GM06990 (cell line): ENCODE measurements around the gene NTRK2.

Experiments
- DNase-seq: peaks from one replicate; pipeline ENCODE4 v3.0.0-alpha.2; 2011; ENCODE audit not compliant: insufficient read length; ENCODE audit errors: extremely low read depth
- H3K27me3 ChIP-seq: replicated peaks from 2 replicates; pipeline ENCODE4 v1.6.0; 2011; ENCODE audit warnings: low read length; ENCODE audit not compliant: control insufficient read depth, insufficient read depth
- H3K36me3 ChIP-seq: 2 replicates; pipeline ENCODE4 v1.5.1; 2011; ENCODE audit warnings: low read length; ENCODE audit not compliant: control insufficient read depth, insufficient read depth
- H3K4me3 ChIP-seq: replicated peaks from 2 replicates; pipeline ENCODE4 v1.5.1; 2011; ENCODE audit warnings: low read depth, mild to moderate bottlenecking, control low read depth, low read length
- CTCF ChIP-seq: IDR thresholded peaks from 2 replicates; pipeline ENCODE4 v1.5.1; 2011; ENCODE audit warnings: low read length, control low read depth, mild to moderate bottlenecking, inconsistent platforms; ENCODE audit not compliant: insufficient read depth, poor library complexity, severe bottlenecking

Gene NTRK2

GRCh38 chr9:84858364-84858763, 188.8 kb downstream of the NTRK2 start:
- no peak for DNase-seq

GRCh38 chr9:84860249-84861115, 191.0 kb downstream of the NTRK2 start:
- Histone ChIP-seq H3K27me3 (no peaks in the 10 kb centered on the region), H3K36me3 (no peaks in the 10 kb centered on the region), H3K4me3 (no peak overlapping the region)
- no peak for TF ChIP-seq CTCF
- DNase-seq, result no peak

More at GRCh38 chr9:84858364-84858763, 188.8 kb downstream of the NTRK2 start:
- TF ChIP-seq CTCF, result no peak
- Histone ChIP-seq H3K36me3 (no peaks in the 10 kb centered on the region), H3K4me3 (no peak overlapping the region), H3K27me3 (no peaks in the 10 kb centered on the region)

GRCh38 chr9:84861455-84861854, 191.9 kb downstream of the NTRK2 start:
- H3K27me3 ChIP-seq, result no peaks in the 10 kb centered on the region
- TF ChIP-seq CTCF, result no peak

GRCh38 chr9:84862308-84862707, 192.8 kb downstream of the NTRK2 start:
- TF ChIP-seq CTCF, result no peak
- Histone ChIP-seq H3K4me3 (no peak overlapping the region), H3K36me3 (no peaks in the 10 kb centered on the region), H3K27me3 (no peaks in the 10 kb centered on the region)
- no peak for DNase-seq

More at GRCh38 chr9:84861455-84861854, 191.9 kb downstream of the NTRK2 start:
- no peak for DNase-seq
- Histone ChIP-seq H3K4me3 (no peak overlapping the region), H3K36me3 (no peaks in the 10 kb centered on the region)

GRCh38 chr9:84862810-84863287, 193.3 kb downstream of the NTRK2 start:
- Histone ChIP-seq H3K27me3 (no peaks in the 10 kb centered on the region), H3K36me3 (no peaks in the 10 kb centered on the region), H3K4me3 (no peak overlapping the region)
- no peak for DNase-seq
- no peak for TF ChIP-seq CTCF
